Body of pancreas (tissue), 4 donors: Measurements from ENCODE around the gene DIDO1. TPM values are rescaled to one million over a fixed set of nuclear protein-coding genes. Genes with fewer than 3 reads are reported as not detected.

Source experiments
- ATAC-seq: fragments of 150-250 bp; one replicate; pipeline ENCODE4 v1.9.1; 2016
- DNase-seq, 4 donors: peaks; one replicate each; pipeline ENCODE4 v3.0.0-alpha.2; 2019
- H3K27ac ChIP-seq, 4 donors: fragments of 200-600 bp; sonication (generic); 1 replicate in 3 of 4; 2 replicates in 1 of 4; pipeline versions ENCODE4 v1.5.1 to v1.6.1; 2016 to 2019; ENCODE audit warnings: mild to moderate bottlenecking in 1 of 4, mixed read lengths in 1 of 4, moderate library complexity in 1 of 4
- H3K27me3 ChIP-seq, 2 donors: fragments of 200-600 bp; sonication (generic); one replicate each; pipeline ENCODE4 v1.6.0; 2016; ENCODE audit warnings: mild to moderate bottlenecking in 1 of 2
- H3K36me3 ChIP-seq, 2 donors: fragments of 200-600 bp; sonication (generic); replicated peaks in 1 of 2; 2 replicates each; pipeline ENCODE4 v1.5.1; 2016; ENCODE audit warnings: low read depth in 2 of 2; ENCODE audit not compliant: insufficient read depth in 1 of 2
- H3K4me1 ChIP-seq: fragments of 200-600 bp; sonication (generic); one replicate; pipeline ENCODE4 v1.6.0; 2016
- H3K4me3 ChIP-seq, 2 donors: fragments of 200-600 bp; sonication (generic); 1 replicate in 1 of 2; 2 replicates in 1 of 2; pipeline ENCODE4 v1.5.1; 2016 to 2019
- H3K9me3 ChIP-seq, 3 donors: fragments of 200-600 bp; sonication (generic); 1 replicate in 2 of 3; 2 replicates in 1 of 3; pipeline ENCODE4 v1.5.1; 2016
- POLR2A ChIP-seq, 3 donors: fragments of 450-650 bp; IDR thresholded peaks; one replicate each; pipeline ENCODE4 v1.6.1; 2016; ENCODE audit warnings: antibody characterized with exemption in 3 of 3, mild to moderate bottlenecking in 2 of 3
- WGBS, 2 donors: methylation state at CpG; one replicate each; pipeline ENCODE4 v1.1.5; 2017; 5-methylcytosine and 5-hydroxymethylcytosine counted together
- intact Hi-C: fragments of 100-400 bp; cut with DNase I; formaldehyde crosslinking; loops from one replicate; pipeline ENCODE4 v1.15.1; 2023
- total RNA-seq, 2 donors: library from RNA; depleted of rRNA; stranded (reverse); fragments of >200 nt; gene quantifications; one replicate each; pipeline ENCODE4 v1.1.0, GENCODE V29; 2016
- TF ChIP-seq, protein P1 (sequence below), 7 experiments: fragments of 450-650 bp in 4 of 7; fragments of 200-600 bp in 3 of 7; sonication (generic) in 3 of 7; IDR thresholded peaks; one replicate each; pipeline ENCODE4 v1.5.1; 2016 to 2019; ENCODE audit warnings: antibody characterized with exemption in 7 of 7

The DIDO1 gene
- total RNA-seq, 2 donors from 2014 or later, result 38.4 to 51.7 TPM

DNA sequence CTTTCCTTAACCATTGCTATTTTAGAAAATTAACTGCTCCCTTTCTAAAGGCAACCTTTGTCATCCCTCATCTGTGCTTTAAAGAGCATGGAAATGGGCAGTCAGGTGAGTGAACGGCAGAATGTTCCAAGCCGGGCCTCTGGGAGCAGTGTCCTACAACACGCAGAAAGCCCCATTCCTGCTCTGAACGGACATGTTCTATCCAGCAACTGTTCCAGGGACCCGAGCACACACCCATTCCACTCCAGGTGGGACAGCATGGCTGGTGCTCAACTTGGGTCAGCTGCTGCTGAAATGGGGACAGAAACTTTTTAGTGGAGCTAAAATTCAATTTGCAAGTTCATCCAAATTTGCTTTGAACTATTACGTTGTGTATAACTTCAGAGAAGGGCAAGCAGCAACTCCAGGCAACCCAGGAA lies 26.7 kb downstream of the DIDO1 start:
- Histone ChIP-seq H3K4me3 (no peak overlapping the region), H3K9me3 (no peaks in the 10 kb centered on the region), H3K36me3 (peaks cover 0 to 10% of the 10 kb centered on the region in 2 donors), H3K27me3 (no peaks in the 10 kb centered on the region), H3K4me1 (peaks cover 29% of the 10 kb centered on the region), H3K27ac (peak overlapping the region in 1 of 4 donors; percentile 69)
- TF ChIP-seq POLR2A (IDR thresholded peaks at IDR 0.05), result no peak
- TF ChIP-seq, protein P1, sequence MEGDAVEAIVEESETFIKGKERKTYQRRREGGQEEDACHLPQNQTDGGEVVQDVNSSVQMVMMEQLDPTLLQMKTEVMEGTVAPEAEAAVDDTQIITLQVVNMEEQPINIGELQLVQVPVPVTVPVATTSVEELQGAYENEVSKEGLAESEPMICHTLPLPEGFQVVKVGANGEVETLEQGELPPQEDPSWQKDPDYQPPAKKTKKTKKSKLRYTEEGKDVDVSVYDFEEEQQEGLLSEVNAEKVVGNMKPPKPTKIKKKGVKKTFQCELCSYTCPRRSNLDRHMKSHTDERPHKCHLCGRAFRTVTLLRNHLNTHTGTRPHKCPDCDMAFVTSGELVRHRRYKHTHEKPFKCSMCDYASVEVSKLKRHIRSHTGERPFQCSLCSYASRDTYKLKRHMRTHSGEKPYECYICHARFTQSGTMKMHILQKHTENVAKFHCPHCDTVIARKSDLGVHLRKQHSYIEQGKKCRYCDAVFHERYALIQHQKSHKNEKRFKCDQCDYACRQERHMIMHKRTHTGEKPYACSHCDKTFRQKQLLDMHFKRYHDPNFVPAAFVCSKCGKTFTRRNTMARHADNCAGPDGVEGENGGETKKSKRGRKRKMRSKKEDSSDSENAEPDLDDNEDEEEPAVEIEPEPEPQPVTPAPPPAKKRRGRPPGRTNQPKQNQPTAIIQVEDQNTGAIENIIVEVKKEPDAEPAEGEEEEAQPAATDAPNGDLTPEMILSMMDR (IDR thresholded peaks at IDR 0.05), result peak in 2 of 7 experiments; percentile 9 to 16
- ATAC-seq (peak; percentile 28), DNase-seq (peak in 1 of 4 donors; percentile 41)
- WGBS, 2 donors, result 3 to 4% methylated on average over 6 of the region's 6 CpGs
- intact Hi-C loops, result loop anchor here (10.0 kb wide), 1 partner anchor 105 kb away; the partner anchor contains the start of gene BHLHE23

DNA sequence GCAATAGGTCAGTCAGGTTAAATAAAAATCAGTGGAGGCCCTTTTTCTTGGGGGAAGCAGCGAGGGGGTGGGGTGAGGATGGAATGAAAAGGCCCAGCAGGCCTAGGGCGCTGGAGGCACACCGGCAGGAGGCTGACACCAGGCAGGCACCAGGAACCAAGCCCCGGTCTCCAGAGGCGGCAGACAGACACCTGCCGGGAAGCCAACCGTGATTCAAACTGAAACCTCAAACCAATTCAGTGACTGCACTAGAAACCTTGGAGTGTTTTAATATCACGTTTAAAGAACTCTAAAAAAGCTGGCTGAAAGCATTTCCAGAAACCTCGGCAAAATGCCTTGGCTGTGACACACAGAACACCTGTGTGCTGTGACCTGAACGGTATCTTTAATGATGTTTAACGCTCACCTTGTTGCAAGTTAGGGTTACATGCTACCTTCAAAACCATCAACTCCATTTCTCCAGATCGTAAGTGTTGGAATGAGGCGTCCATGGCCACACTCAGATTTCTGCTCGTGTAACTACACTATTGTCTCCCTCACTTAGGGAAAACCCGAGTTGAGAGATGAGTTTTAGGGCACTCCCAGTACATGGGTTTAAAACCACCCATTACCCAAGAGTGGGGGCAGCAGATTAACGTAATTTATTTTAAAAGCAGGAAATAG lies 27.2 kb downstream of the DIDO1 start:
- 29 to 32% methylated on average over 16 of the region's 16 CpGs for WGBS, 2 donors
- intact Hi-C loops, result loop anchor here (10.0 kb wide), 1 partner anchor 106 kb away; the partner anchor contains the start of gene BHLHE23
- Histone ChIP-seq H3K36me3 (peaks cover 4 to 12% of the 10 kb centered on the region in 2 donors), H3K27ac (no peak overlapping the region), H3K27me3 (no peaks in the 10 kb centered on the region), H3K4me1 (peaks cover 29% of the 10 kb centered on the region), H3K9me3 (no peaks in the 10 kb centered on the region), H3K4me3 (no peak overlapping the region)
- ATAC-seq (no peak), DNase-seq (no peak)
- no peak for TF ChIP-seq POLR2A (IDR thresholded peaks at IDR 0.05)
- TF ChIP-seq, protein P1 (IDR thresholded peaks at IDR 0.05), result no peak

DNA sequence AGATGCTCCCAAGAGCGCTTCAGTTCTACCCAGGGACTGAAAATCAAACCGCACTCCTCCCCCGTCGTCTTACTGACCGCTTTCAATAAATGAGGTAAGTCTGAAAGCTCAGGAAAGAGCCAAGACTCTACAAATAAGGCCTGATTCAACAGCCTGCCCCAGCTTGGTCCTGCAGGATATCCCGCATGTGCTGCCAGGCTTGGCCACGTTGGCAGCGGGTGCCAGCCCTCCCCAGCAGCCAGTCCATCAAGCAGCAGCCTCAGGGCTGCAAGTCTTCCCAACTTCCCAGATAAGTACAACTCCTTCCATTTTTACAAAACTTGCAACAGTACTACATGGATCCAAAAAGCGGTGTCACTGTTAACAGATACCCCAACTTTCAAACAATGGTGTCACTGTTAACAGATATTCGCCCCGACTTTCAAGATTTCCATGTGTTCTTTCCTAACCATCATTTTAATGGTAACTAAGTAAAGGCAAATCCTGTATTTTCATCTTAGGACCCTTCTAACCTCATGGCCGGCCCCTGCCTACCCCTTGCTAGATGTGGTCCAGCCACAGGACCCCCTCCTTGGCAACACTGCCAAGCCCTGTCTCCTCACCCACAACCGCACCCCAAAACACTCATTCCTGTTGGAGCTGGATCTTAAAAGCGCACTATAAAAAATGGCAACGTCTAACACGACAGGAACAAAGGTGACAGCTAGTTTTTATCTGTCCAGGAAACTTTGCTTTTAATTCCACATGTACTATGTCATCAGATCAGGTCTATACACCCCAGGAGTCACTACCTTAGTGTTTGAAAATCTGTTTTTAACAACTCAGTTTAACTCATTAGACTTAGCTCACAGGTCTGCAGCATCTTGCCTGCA lies 28.0 kb downstream of the DIDO1 start:
- TF ChIP-seq, protein P1 (IDR thresholded peaks at IDR 0.05), result no peak
- no peak for TF ChIP-seq POLR2A (IDR thresholded peaks at IDR 0.05)
- DNase-seq (no peak), ATAC-seq (no peak)
- 64 to 75% methylated on average over 16 of the region's 16 CpGs for WGBS, 2 donors
- intact Hi-C loops, result loop anchor here (10.0 kb wide), 1 partner anchor 106 kb away; the partner anchor contains the start of gene BHLHE23
- peaks cover 11 to 14% of the 10 kb centered on the region in 2 donors for H3K36me3 ChIP-seq
- peaks cover 29% of the 10 kb centered on the region for H3K4me1 ChIP-seq
- no peak overlapping the region for H3K4me3 ChIP-seq
- no peaks in the 10 kb centered on the region for H3K27me3 ChIP-seq
- H3K27ac ChIP-seq, result no peak overlapping the region
- no peaks in the 10 kb centered on the region for H3K9me3 ChIP-seq

DNA sequence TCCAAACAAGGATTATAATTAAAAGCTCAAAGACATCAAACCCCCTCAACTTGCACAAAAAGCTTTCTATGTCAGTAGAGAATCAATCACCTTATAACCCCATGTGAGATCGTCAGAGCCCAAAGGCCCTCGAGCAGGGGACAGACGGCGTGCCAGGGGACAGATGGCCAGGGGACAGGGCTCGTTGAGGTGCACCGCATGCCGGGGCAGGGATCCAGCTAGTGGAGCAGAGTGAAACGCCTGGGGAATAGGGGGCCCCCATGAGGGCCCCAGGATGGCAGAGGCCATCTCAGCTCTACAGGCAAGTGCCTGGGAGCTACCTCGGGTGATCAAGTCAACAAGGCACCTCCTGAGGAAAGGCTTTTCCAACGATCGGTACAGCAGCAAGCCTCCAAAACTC lies 28.6 kb downstream of the DIDO1 start:
- TF ChIP-seq POLR2A (IDR thresholded peaks at IDR 0.05), result no peak
- TF ChIP-seq, protein P1 (IDR thresholded peaks at IDR 0.05), result no peak
- intact Hi-C loops, result loop anchor here (10.0 kb wide), 1 partner anchor 107 kb away; the partner anchor contains the start of gene BHLHE23
- Histone ChIP-seq H3K36me3 (peaks cover 11 to 20% of the 10 kb centered on the region in 2 donors), H3K4me1 (peaks cover 29% of the 10 kb centered on the region), H3K27me3 (no peaks in the 10 kb centered on the region), H3K9me3 (no peaks in the 10 kb centered on the region), H3K4me3 (no peak overlapping the region), H3K27ac (no peak overlapping the region)
- no peak for DNase-seq
- ATAC-seq, result no peak
- 64 to 70% methylated on average over 6 to 11 of the region's 11 CpGs for WGBS, 2 donors
